Cardiac fibroblast (primary cell): ENCODE data around the gene SHANK1.

Experiments used
- DNase-seq, 2 donors: peaks; one replicate each; pipeline versions ENCODE4 v3.0.0 to v3.0.0-alpha.2; 2010; ENCODE audit warnings: low read depth in 2 of 2
- H3K4me3 ChIP-seq, 2 donors: replicated peaks in 1 of 2; 1 replicate in 1 of 2; 2 replicates in 1 of 2; pipeline ENCODE4 v1.5.1; 2011; ENCODE audit warnings: low read depth in 2 of 2, low read length in 2 of 2, mild to moderate bottlenecking in 2 of 2, moderate library complexity in 1 of 2
- CTCF ChIP-seq: IDR thresholded peaks from one replicate; pipeline ENCODE4 v1.5.1; 2011; ENCODE audit warnings: low read depth, mild to moderate bottlenecking, low read length, inconsistent platforms

SHANK1 gene

GRCh38 chr19:50722201-50723013 is 2.8 kb upstream of the SHANK1 start:
- no peak for TF ChIP-seq CTCF
- no peak for DNase-seq
- H3K4me3 ChIP-seq = peak overlapping the region; percentile 19 to 61

- DNase-seq = no peak
- TF ChIP-seq CTCF = no peak
- H3K4me3 ChIP-seq = no peak overlapping the region
Observed at GRCh38 chr19:50721441-50722137, 2.0 kb upstream of the SHANK1 start.

GRCh38 chr19:50720921-50721381 is 1.3 kb upstream of the SHANK1 start:
- H3K4me3 ChIP-seq = no peak overlapping the region
- TF ChIP-seq CTCF = no peak
- peak in 1 of 2 donors; percentile 42 for DNase-seq

GRCh38 chr19:50720181-50720920 is 749 bp upstream of the SHANK1 start:
- no peak overlapping the region for H3K4me3 ChIP-seq
- no peak for DNase-seq
- TF ChIP-seq CTCF = no peak

GRCh38 chr19:50719119-50719435 is 525 bp downstream of the SHANK1 start:
- TF ChIP-seq CTCF = no peak
- DNase-seq = no peak
- peak overlapping the region; percentile 32 to 49 for H3K4me3 ChIP-seq

- H3K4me3 ChIP-seq = peak overlapping the region; percentile 32 to 49
- no peak for TF ChIP-seq CTCF
- DNase-seq = no peak
Observed at GRCh38 chr19:50718255-50719118, 1.1 kb downstream of the SHANK1 start.
